GM23338 (cell line): ENCODE results near the gene MND1.

Experiments used
- EZH2 ChIP-seq: fragments of 200-600 bp; sonication (generic); IDR thresholded peaks from one replicate; pipeline ENCODE4 v1.8.0; 2017; ENCODE audit warnings: antibody characterized with exemption, mild to moderate bottlenecking, low read depth; ENCODE audit not compliant: unreplicated experiment
- EZH2phosphoT487 ChIP-seq: fragments of 200-600 bp; sonication (generic); IDR thresholded peaks from one replicate; pipeline ENCODE4 v1.8.1; 2018; ENCODE audit warnings: antibody characterized with exemption; ENCODE audit not compliant: unreplicated experiment
- JUNB ChIP-seq: IDR thresholded peaks from one replicate; pipeline ENCODE4 v1.6.1; 2016; ENCODE audit warnings: antibody characterized with exemption; ENCODE audit not compliant: unreplicated experiment
- NANOG ChIP-seq: IDR thresholded peaks from 2 replicates; pipeline ENCODE4 v1.6.1; 2016; ENCODE audit warnings: antibody characterized with exemption, borderline replicate concordance
- POLR2AphosphoS5 ChIP-seq: IDR thresholded peaks from 2 replicates; pipeline ENCODE4 v1.6.1; 2016; ENCODE audit warnings: antibody characterized with exemption, low read depth
- TF ChIP-seq, protein P1 (sequence below), 2 experiments: fragments of 200-600 bp in 1 of 2; sonication (generic) in 1 of 2; conservative IDR thresholded peaks; 2 replicates each; pipeline versions ENCODE4 v1.5.1 to v1.6.1; 2016 to 2017; ENCODE audit warnings: antibody characterized with exemption in 2 of 2, low read depth in 2 of 2, mild to moderate bottlenecking in 2 of 2, moderate library complexity in 1 of 2

GRCh38 chr4:153394945-153395344 is 50.5 kb downstream of the MND1 start:
- TF ChIP-seq, protein P1, sequence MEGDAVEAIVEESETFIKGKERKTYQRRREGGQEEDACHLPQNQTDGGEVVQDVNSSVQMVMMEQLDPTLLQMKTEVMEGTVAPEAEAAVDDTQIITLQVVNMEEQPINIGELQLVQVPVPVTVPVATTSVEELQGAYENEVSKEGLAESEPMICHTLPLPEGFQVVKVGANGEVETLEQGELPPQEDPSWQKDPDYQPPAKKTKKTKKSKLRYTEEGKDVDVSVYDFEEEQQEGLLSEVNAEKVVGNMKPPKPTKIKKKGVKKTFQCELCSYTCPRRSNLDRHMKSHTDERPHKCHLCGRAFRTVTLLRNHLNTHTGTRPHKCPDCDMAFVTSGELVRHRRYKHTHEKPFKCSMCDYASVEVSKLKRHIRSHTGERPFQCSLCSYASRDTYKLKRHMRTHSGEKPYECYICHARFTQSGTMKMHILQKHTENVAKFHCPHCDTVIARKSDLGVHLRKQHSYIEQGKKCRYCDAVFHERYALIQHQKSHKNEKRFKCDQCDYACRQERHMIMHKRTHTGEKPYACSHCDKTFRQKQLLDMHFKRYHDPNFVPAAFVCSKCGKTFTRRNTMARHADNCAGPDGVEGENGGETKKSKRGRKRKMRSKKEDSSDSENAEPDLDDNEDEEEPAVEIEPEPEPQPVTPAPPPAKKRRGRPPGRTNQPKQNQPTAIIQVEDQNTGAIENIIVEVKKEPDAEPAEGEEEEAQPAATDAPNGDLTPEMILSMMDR (conservative IDR thresholded peaks at IDR 0.05; ENCODE audit: low read depth in 2 of 2): no peak
- TF ChIP-seq EZH2 (no peak), NANOG (no peak), JUNB (no peak), POLR2AphosphoS5 (no peak), EZH2phosphoT487 (no peak)
